ENCODE data around the gene EFEMP1.

DNA sequence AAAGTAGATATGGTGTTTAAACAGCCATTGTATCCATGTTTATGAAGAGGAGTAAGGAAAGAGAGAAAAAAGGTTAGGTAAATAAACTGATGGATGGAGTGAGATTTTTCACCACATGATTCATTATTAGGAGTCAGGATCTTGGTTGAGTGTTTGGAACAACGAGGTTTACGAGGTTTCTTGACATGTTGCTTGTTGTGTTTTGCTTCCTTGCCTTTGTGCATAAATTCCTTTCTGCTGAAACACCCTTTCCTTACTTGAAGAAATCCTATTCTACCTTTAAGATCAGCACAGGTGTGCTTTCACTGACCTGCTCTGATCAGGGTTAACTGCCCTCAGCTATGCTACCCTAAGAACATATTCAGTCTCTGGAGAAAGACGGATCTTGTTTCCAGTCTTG is 66.6 kb downstream of the EFEMP1 start:
- TF ChIP-seq POLR2A (IDR thresholded peaks at IDR 0.05; ENCODE audit: low read depth, low read length), result no peak
- no peak for TF ChIP-seq POLR2AphosphoS5 (IDR thresholded peaks at IDR 0.05; ENCODE audit: low read depth, low read length)

Measured in GM12892 (cell line).